Karpas-422 (cell line): ENCODE measurements around the gene LPIN1. TPM values are rescaled to one million over a fixed set of nuclear protein-coding genes. Genes with fewer than 3 reads are reported as not detected.
A peak's percentile ranks its signal among the peaks of the same experiment; 100 is the strongest.

Experiments
- DNase-seq: peaks from one replicate; pipeline ENCODE4 v3.0.0-alpha.2; 2015
- H2AFZ ChIP-seq: fragments of 200-600 bp; sonication (generic); 2 replicates; pipeline ENCODE4 v1.6.1; 2014; ENCODE audit warnings: antibody characterized with exemption, low read length, mixed read lengths
- H3K27ac ChIP-seq: fragments of 200-600 bp; sonication (generic); 2 replicates; pipeline ENCODE4 v1.5.1; 2014; ENCODE audit warnings: mild to moderate bottlenecking, low read length, moderate library complexity
- H3K27me3 ChIP-seq: fragments of 200-600 bp; sonication (generic); 2 replicates; pipeline ENCODE4 v1.6.1; 2014; ENCODE audit warnings: low read length, mixed read lengths
- H3K36me3 ChIP-seq: fragments of 200-600 bp; sonication (generic); 2 replicates; pipeline ENCODE4 v1.6.1; 2014; ENCODE audit warnings: low read length, mixed read lengths; ENCODE audit not compliant: insufficient read depth
- H3K4me1 ChIP-seq: fragments of 200-600 bp; sonication (generic); 2 replicates; pipeline ENCODE4 v1.6.1; 2014; ENCODE audit warnings: mild to moderate bottlenecking, low read length, mixed read lengths
- H3K4me2 ChIP-seq: fragments of 200-600 bp; sonication (generic); 2 replicates; pipeline ENCODE4 v1.6.1; 2014; ENCODE audit warnings: low read length, low read depth, mild to moderate bottlenecking; ENCODE audit not compliant: poor library complexity, severe bottlenecking
- H3K4me3 ChIP-seq: fragments of 200-600 bp; sonication (generic); 2 replicates; pipeline ENCODE4 v1.5.1; 2014; ENCODE audit warnings: mild to moderate bottlenecking, antibody characterized with exemption, low read length, mixed read lengths
- H3K79me2 ChIP-seq: fragments of 200-600 bp; sonication (generic); 2 replicates; pipeline ENCODE4 v1.6.1; 2014; ENCODE audit warnings: mild to moderate bottlenecking, low read length, mixed read lengths
- H3K9ac ChIP-seq: fragments of 200-600 bp; sonication (generic); 2 replicates; pipeline ENCODE4 v1.6.0; 2014; ENCODE audit warnings: low read length
- H3K9me2 ChIP-seq: fragments of 200-600 bp; sonication (generic), shearing (Covaris generic); replicated peaks from 2 replicates; pipeline ENCODE4 v1.6.0; 2014; ENCODE audit warnings: mild to moderate bottlenecking, low read length, moderate library complexity; ENCODE audit not compliant: insufficient read depth
- H3K9me3 ChIP-seq: fragments of 300-700, 200-600 bp; sonication (generic); 2 replicates; pipeline ENCODE4 v1.6.1; 2014; ENCODE audit warnings: low read length, mixed read lengths
- H4K20me1 ChIP-seq: fragments of 200-600 bp; sonication (generic); 2 replicates; pipeline ENCODE4 v1.6.1; 2014; ENCODE audit warnings: mild to moderate bottlenecking, antibody characterized with exemption, low read length, low read depth; ENCODE audit not compliant: insufficient read depth
- total RNA-seq: library from RNA; depleted of rRNA; stranded (reverse); fragments of >200 nt; shearing (Covaris generic); gene quantifications from 2 replicates; pipeline ENCODE4 v1.2.3, GENCODE V29; 2014; ENCODE audit warnings: low replicate concordance

LPIN1 gene
- total RNA-seq, 1 experiment from 2014 or later = 4.9 TPM

- no peak overlapping the region for H3K4me3 ChIP-seq
- no peak overlapping the region for H3K4me2 ChIP-seq
- no peak overlapping the region for H3K9ac ChIP-seq
- H3K9me3 ChIP-seq = no peaks in the 10 kb centered on the region
- no peak overlapping the region for H2AFZ ChIP-seq
- no peaks in the 10 kb centered on the region for H3K27me3 ChIP-seq
- H4K20me1 ChIP-seq = peaks cover 69% of the 10 kb centered on the region
- no peak for DNase-seq
- H3K36me3 ChIP-seq = no peaks in the 10 kb centered on the region
- H3K79me2 ChIP-seq = no peaks in the 10 kb centered on the region
- H3K9me2 ChIP-seq = no peaks in the 10 kb centered on the region
- no peak overlapping the region for H3K27ac ChIP-seq
- H3K4me1 ChIP-seq = peaks cover 76% of the 10 kb centered on the region
Measured at GRCh38 chr2:11749646-11750349, 3.4 kb downstream of the LPIN1 start.

GRCh38 chr2:11750422-11750821, 4.0 kb downstream of the LPIN1 start:
- H3K27ac ChIP-seq = no peak overlapping the region
- no peaks in the 10 kb centered on the region for H3K79me2 ChIP-seq
- H2AFZ ChIP-seq = no peak overlapping the region
- H3K4me1 ChIP-seq = peaks cover 74% of the 10 kb centered on the region
- no peak overlapping the region for H3K4me2 ChIP-seq
- H3K36me3 ChIP-seq = no peaks in the 10 kb centered on the region
- H3K9me3 ChIP-seq = no peaks in the 10 kb centered on the region
- no peak overlapping the region for H3K4me3 ChIP-seq
- peak; percentile 48 for DNase-seq
- no peaks in the 10 kb centered on the region for H3K9me2 ChIP-seq
- H3K27me3 ChIP-seq = no peaks in the 10 kb centered on the region
- no peak overlapping the region for H3K9ac ChIP-seq
- peaks cover 70% of the 10 kb centered on the region for H4K20me1 ChIP-seq

GRCh38 chr2:11750917-11751316, 4.5 kb downstream of the LPIN1 start:
- Histone ChIP-seq H3K9me2 (no peaks in the 10 kb centered on the region), H3K79me2 (no peaks in the 10 kb centered on the region), H3K27ac (no peak overlapping the region), H3K9ac (no peak overlapping the region), H3K4me3 (no peak overlapping the region), H3K36me3 (no peaks in the 10 kb centered on the region), H4K20me1 (peaks cover 69% of the 10 kb centered on the region), H3K4me1 (peaks cover 79% of the 10 kb centered on the region), H3K4me2 (no peak overlapping the region), H2AFZ (no peak overlapping the region), H3K27me3 (no peaks in the 10 kb centered on the region), H3K9me3 (no peaks in the 10 kb centered on the region)
- no peak for DNase-seq

- peaks cover 64% of the 10 kb centered on the region for H4K20me1 ChIP-seq
- H3K79me2 ChIP-seq = no peaks in the 10 kb centered on the region
Measured at GRCh38 chr2:11752906-11753305, 6.5 kb downstream of the LPIN1 start.

GRCh38 chr2:11753452-11753885, 7.0 kb downstream of the LPIN1 start:
- H3K27ac ChIP-seq = no peak overlapping the region
- peak overlapping the region; percentile 42; the same call in 1 of the 2 replicates for H3K4me3 ChIP-seq
- H4K20me1 ChIP-seq = peaks cover 62% of the 10 kb centered on the region
- no peaks in the 10 kb centered on the region for H3K9me3 ChIP-seq
- no peak overlapping the region for H3K9ac ChIP-seq
- H3K4me2 ChIP-seq = peak overlapping the region; percentile 64
- H2AFZ ChIP-seq = no peak overlapping the region
- no peaks in the 10 kb centered on the region for H3K36me3 ChIP-seq
- H3K27me3 ChIP-seq = no peaks in the 10 kb centered on the region
- no peaks in the 10 kb centered on the region for H3K9me2 ChIP-seq
- no peaks in the 10 kb centered on the region for H3K79me2 ChIP-seq
- H3K4me1 ChIP-seq = peaks cover 69% of the 10 kb centered on the region
- peak; percentile 95 for DNase-seq

More at GRCh38 chr2:11752906-11753305, 6.5 kb downstream of the LPIN1 start:
- no peak for DNase-seq
- Histone ChIP-seq H3K4me3 (peak overlapping the region; percentile 42; the same call in 1 of the 2 replicates), H3K9me3 (no peaks in the 10 kb centered on the region), H3K27ac (no peak overlapping the region), H3K27me3 (no peaks in the 10 kb centered on the region), H3K4me2 (peak overlapping the region; percentile 64), H3K9me2 (no peaks in the 10 kb centered on the region), H3K9ac (no peak overlapping the region), H3K36me3 (no peaks in the 10 kb centered on the region), H2AFZ (no peak overlapping the region), H3K4me1 (peaks cover 71% of the 10 kb centered on the region)

GRCh38 chr2:11753886-11754699, 7.7 kb downstream of the LPIN1 start:
- no peak overlapping the region for H2AFZ ChIP-seq

GRCh38 chr2:11754700-11755015, 8.2 kb downstream of the LPIN1 start:
- H3K27ac ChIP-seq = no peak overlapping the region
- H3K9me2 ChIP-seq = no peaks in the 10 kb centered on the region
- DNase-seq = no peak
- peaks cover 50% of the 10 kb centered on the region for H4K20me1 ChIP-seq
- no peak overlapping the region for H3K9ac ChIP-seq
- H3K4me1 ChIP-seq = peaks cover 58% of the 10 kb centered on the region
- no peaks in the 10 kb centered on the region for H3K36me3 ChIP-seq
- H3K79me2 ChIP-seq = no peaks in the 10 kb centered on the region
- H3K4me2 ChIP-seq = peak overlapping the region; percentile 49
- H3K9me3 ChIP-seq = no peaks in the 10 kb centered on the region
- no peak overlapping the region for H2AFZ ChIP-seq
- no peaks in the 10 kb centered on the region for H3K27me3 ChIP-seq
- H3K4me3 ChIP-seq = peak overlapping the region; percentile 36; the same call in 1 of the 2 replicates

More at GRCh38 chr2:11753886-11754699, 7.7 kb downstream of the LPIN1 start:
- peak; percentile 63 for DNase-seq
- peaks cover 64% of the 10 kb centered on the region for H3K4me1 ChIP-seq
- no peak overlapping the region; the same call in 1 of the 2 replicates for H3K27ac ChIP-seq
- H3K9ac ChIP-seq = no peak overlapping the region
- no peaks in the 10 kb centered on the region for H3K79me2 ChIP-seq
- no peaks in the 10 kb centered on the region for H3K9me2 ChIP-seq
- H3K4me2 ChIP-seq = peak overlapping the region; percentile 49
- H3K9me3 ChIP-seq = no peaks in the 10 kb centered on the region
- peaks cover 56% of the 10 kb centered on the region for H4K20me1 ChIP-seq
- H3K4me3 ChIP-seq = peak overlapping the region; percentile 36; the same call in 1 of the 2 replicates
- no peaks in the 10 kb centered on the region for H3K27me3 ChIP-seq
- H3K36me3 ChIP-seq = no peaks in the 10 kb centered on the region

- Histone ChIP-seq H3K36me3 (no peaks in the 10 kb centered on the region), H3K9me2 (no peaks in the 10 kb centered on the region), H4K20me1 (peaks cover 34% of the 10 kb centered on the region), H3K9ac (no peak overlapping the region), H3K79me2 (no peaks in the 10 kb centered on the region), H2AFZ (no peak overlapping the region), H3K4me2 (no peak overlapping the region), H3K9me3 (no peaks in the 10 kb centered on the region), H3K4me1 (peaks cover 41% of the 10 kb centered on the region), H3K27ac (no peak overlapping the region), H3K27me3 (no peaks in the 10 kb centered on the region), H3K4me3 (no peak overlapping the region)
- no peak for DNase-seq
Measured at GRCh38 chr2:11757101-11757500, 10.7 kb downstream of the LPIN1 start.
